HepG2 (cell line): ENCODE measurements around the gene OR10X1. TPM values are rescaled to one million over a fixed set of nuclear protein-coding genes. Genes with fewer than 3 reads are reported as not detected.

Experiments
- ATAC-seq: fragments of 200-7000 bp; cut with Tn5 transposase; 3 replicates; pipeline ENCODE4 v1.9.1; 2020; ENCODE audit warnings: mild to moderate bottlenecking, moderate library complexity
- BruUV-seq: library from RNA; stranded (reverse); fragments of 400-500 nt; replicated peaks from 2 replicates; lab custom pipeline; 2021; lab: Mats Ljungman, UMichigan
- CTCF ChIA-PET: fragments of 300-600 bp; formaldehyde crosslinking; extraction: SDS; loops from one replicate; lab custom pipeline; 2021; ENCODE audit warnings: low total read pairs, inconsistent platforms, low intra/inter-chr PET ratio; lab: Yijun Ruan, JAX
- POLR2A ChIA-PET: fragments of 350-600 bp; sonication (Branson Sonifier 250); formaldehyde crosslinking; loops from one replicate; lab custom pipeline; 2020; ENCODE audit warnings: antibody characterized with exemption, inconsistent platforms; lab: Yijun Ruan, JAX
- DNase-seq: peaks from one replicate; pipeline ENCODE4 v3.0.0-alpha.2; 2015; ENCODE audit warnings: low spot score
- FAIRE-seq: peaks from 3 replicates; lab custom pipeline; 2011; peaks lifted over from hg19 to GRCh38; lab: Jason Lieb, UNC
- H2AFZ ChIP-seq: one replicate; pipeline ENCODE4 v1.6.1; 2011; ENCODE audit warnings: low read length, inconsistent platforms
- H3K27ac ChIP-seq: fragments of 300-600 bp; 3 replicates; pipeline ENCODE4 v1.8.0; 2011; ENCODE audit warnings: mixed run types, mild to moderate bottlenecking, mixed read lengths, low read length, inconsistent platforms; ENCODE audit not compliant: insufficient read depth; ENCODE audit errors: extremely low read length
- H3K27me3 ChIP-seq, 2 experiments: fragments of 200-600 bp in 1 of 2; 2 replicates in 1 of 2; 3 replicates in 1 of 2; pipeline versions ENCODE4 v1.6.0 to v1.8.0; 2011; ENCODE audit warnings: low read length in 2 of 2, mild to moderate bottlenecking in 2 of 2, moderate library complexity in 2 of 2, inconsistent platforms in 1 of 2; ENCODE audit not compliant: insufficient read depth in 2 of 2, control insufficient read depth in 1 of 2
- H3K36me3 ChIP-seq, 2 experiments: fragments of 200-600 bp in 1 of 2; replicated peaks in 1 of 2; 2 replicates in 1 of 2; 3 replicates in 1 of 2; pipeline versions ENCODE4 v1.5.1 to v1.8.0; 2011; ENCODE audit warnings: low read length in 2 of 2, inconsistent platforms in 1 of 2; ENCODE audit not compliant: insufficient read depth in 2 of 2, control insufficient read depth in 1 of 2
- H3K4me1 ChIP-seq: 2 replicates; pipeline ENCODE4 v1.5.1; 2012; ENCODE audit warnings: low read length, inconsistent platforms; ENCODE audit not compliant: insufficient read depth
- H3K4me2 ChIP-seq: 2 replicates; pipeline ENCODE4 v1.6.0; 2011; ENCODE audit warnings: low read depth, low read length, inconsistent platforms
- H3K4me3 ChIP-seq, 3 experiments: fragments of 200-600 bp in 1 of 3; sonication (generic), shearing (Covaris generic) in 1 of 3; replicated peaks in 1 of 3; 2 replicates each; pipeline ENCODE4 v1.5.1; 2011 to 2016; ENCODE audit warnings: low read length in 3 of 3, inconsistent platforms in 2 of 3, low read depth in 2 of 3, mild to moderate bottlenecking in 2 of 3, control low read depth in 1 of 3, mixed read lengths in 1 of 3; ENCODE audit not compliant: insufficient read depth in 1 of 3
- H3K79me2 ChIP-seq: one replicate; pipeline ENCODE4 v1.6.1; 2011; ENCODE audit warnings: low read length, inconsistent platforms; ENCODE audit not compliant: insufficient read depth
- H3K9ac ChIP-seq: 2 replicates; pipeline ENCODE4 v1.6.0; 2011; ENCODE audit warnings: mild to moderate bottlenecking, low read depth, low read length, inconsistent platforms; ENCODE audit not compliant: insufficient read depth
- H3K9me3 ChIP-seq: 2 replicates; pipeline ENCODE4 v1.5.1; 2012; ENCODE audit warnings: mild to moderate bottlenecking, low read length
- H4K20me1 ChIP-seq: 2 replicates; pipeline ENCODE4 v1.6.0; 2011; ENCODE audit warnings: inconsistent platforms, mild to moderate bottlenecking, low read length, moderate library complexity; ENCODE audit not compliant: insufficient read depth
- CREB1 ChIP-seq, 2 experiments: fragments of 450-650 bp in 1 of 2; IDR thresholded peaks; 2 replicates each; pipeline ENCODE4 v1.6.1; 2016 to 2017; ENCODE audit warnings: control low read depth in 1 of 2, mild to moderate bottlenecking in 1 of 2, missing compliant biosample characterization in 1 of 2, missing genetic modification characterization in 1 of 2
- whole genome bisulfite sequencing: methylation state at CpG from one replicate; pipeline ENCODE4 v1.1.6; 2017; ENCODE audit warnings: low lambda C conversion rate; 5-methylcytosine and 5-hydroxymethylcytosine counted together
- in situ Hi-C: cut with HindIII; loops from 2 replicates; pipeline ENCODE4 v1.10.0; 2017; ENCODE audit warnings: low pct_unique_long_range_greater_than_20kb; ENCODE audit not compliant: extremely low pct_ligation_motif_present
- intact Hi-C: fragments of 100-400 bp; cut with micrococcal nuclease; formaldehyde crosslinking; loops from one replicate; pipeline ENCODE4 v1.10.0; 2022; ENCODE audit not compliant: unreplicated experiment
- polyA plus RNA-seq, 8 experiments: library from polyadenylated mRNA; depleted of rRNA in 3 of 8; stranded (reverse) in 7 of 8; unstranded in 1 of 8; fragments of >200 nt; fragmentation: Illumina TruSeq in 4 of 8; extraction: Trizol in 4 of 8; gene quantifications; 2 replicates each; pipeline versions ENCODE4 v1.2.1 to v1.2.3, GENCODE V29; 2011 to 2016; ENCODE audit warnings: low read depth in 4 of 8, missing spikeins in 1 of 8, mixed read lengths in 1 of 8; ENCODE audit not compliant: insufficient read depth in 1 of 8
- total RNA-seq, 5 experiments: library from RNA; depleted of rRNA; stranded (reverse); fragments of >200 nt; fragmentation: Illumina TruSeq; extraction: Trizol; gene quantifications; 2 replicates each; pipeline ENCODE4 v1.2.3, GENCODE V29; 2016; ENCODE audit warnings: low read depth in 1 of 5
- TF ChIP-seq, protein P1 (sequence below): sonication (generic); formaldehyde crosslinking; IDR thresholded peaks from 2 replicates; pipeline ENCODE4 v1.4.0; 2020; ENCODE audit warnings: mild to moderate bottlenecking, missing genetic modification reagents, borderline replicate concordance
- TF ChIP-seq, protein P2 (sequence below): sonication (generic); formaldehyde crosslinking; IDR thresholded peaks from 2 replicates; pipeline ENCODE4 v1.4.0; 2020; ENCODE audit warnings: missing genetic modification reagents

The OR10X1 gene
- total and polyA plus RNA-seq, 2 of the 13 experiments (the other 11 are each of a cell fraction or from before 2014, with no cell fraction given) = not detected

DNA sequence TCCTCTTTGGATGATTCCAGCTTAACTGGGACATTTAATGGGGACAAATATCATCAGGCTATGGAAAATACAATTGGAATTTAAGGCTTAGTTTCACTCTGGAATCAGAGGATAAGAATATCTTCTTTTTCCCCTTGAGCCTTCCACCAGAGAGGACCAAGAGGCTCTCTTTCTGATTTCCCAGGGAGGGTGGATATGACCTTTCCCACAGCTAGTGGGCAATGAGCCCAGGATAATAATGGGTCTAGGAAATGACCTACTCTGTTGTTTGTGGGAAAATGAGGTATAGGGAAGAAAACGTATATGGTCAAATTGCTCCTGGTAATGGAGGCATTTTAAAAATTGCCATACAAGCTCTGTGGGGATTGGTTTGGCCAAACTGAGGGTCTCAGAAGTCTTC is 27.4 kb downstream of the OR10X1 start (continued):
- TF ChIP-seq, protein P1, sequence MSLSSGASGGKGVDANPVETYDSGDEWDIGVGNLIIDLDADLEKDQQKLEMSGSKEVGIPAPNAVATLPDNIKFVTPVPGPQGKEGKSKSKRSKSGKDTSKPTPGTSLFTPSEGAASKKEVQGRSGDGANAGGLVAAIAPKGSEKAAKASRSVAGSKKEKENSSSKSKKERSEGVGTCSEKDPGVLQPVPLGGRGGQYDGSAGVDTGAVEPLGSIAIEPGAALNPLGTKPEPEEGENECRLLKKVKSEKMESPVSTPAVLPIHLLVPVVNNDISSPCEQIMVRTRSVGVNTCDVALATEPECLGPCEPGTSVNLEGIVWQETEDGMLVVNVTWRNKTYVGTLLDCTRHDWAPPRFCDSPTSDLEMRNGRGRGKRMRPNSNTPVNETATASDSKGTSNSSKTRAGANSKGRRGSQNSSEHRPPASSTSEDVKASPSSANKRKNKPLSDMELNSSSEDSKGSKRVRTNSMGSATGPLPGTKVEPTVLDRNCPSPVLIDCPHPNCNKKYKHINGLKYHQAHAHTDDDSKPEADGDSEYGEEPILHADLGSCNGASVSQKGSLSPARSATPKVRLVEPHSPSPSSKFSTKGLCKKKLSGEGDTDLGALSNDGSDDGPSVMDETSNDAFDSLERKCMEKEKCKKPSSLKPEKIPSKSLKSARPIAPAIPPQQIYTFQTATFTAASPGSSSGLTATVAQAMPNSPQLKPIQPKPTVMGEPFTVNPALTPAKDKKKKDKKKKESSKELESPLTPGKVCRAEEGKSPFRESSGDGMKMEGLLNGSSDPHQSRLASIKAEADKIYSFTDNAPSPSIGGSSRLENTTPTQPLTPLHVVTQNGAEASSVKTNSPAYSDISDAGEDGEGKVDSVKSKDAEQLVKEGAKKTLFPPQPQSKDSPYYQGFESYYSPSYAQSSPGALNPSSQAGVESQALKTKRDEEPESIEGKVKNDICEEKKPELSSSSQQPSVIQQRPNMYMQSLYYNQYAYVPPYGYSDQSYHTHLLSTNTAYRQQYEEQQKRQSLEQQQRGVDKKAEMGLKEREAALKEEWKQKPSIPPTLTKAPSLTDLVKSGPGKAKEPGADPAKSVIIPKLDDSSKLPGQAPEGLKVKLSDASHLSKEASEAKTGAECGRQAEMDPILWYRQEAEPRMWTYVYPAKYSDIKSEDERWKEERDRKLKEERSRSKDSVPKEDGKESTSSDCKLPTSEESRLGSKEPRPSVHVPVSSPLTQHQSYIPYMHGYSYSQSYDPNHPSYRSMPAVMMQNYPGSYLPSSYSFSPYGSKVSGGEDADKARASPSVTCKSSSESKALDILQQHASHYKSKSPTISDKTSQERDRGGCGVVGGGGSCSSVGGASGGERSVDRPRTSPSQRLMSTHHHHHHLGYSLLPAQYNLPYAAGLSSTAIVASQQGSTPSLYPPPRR = no peak

DNA sequence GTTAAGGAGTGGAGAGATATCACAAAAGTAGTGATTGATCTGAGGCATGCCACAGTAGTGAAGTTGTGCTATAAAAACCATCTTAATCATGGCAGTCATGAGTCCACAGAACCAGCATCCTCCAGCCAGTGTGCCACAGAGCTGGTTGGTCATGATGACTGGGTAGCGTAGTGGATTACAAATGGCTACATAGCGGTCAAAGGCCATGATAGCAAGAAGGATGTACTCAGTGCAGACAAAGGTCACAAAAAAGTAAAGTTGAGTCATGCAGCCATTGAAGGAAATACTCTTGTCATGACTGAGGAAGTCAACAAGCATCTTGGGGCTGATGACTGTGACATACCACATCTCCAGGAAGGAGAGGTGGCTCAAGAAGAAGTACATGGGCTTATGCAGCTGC is 32.2 kb downstream of the OR10X1 start:
- POLR2A ChIA-PET = no interaction called here
- no peak for DNase-seq
- Histone ChIP-seq H3K36me3 (no peaks in the 10 kb centered on the region), H2AFZ (no peak overlapping the region), H3K9me3 (peaks cover 49% of the 10 kb centered on the region), H3K27ac (no peak overlapping the region), H3K9ac (no peak overlapping the region), H3K4me1 (no peaks in the 10 kb centered on the region), H3K4me2 (no peak overlapping the region), H3K27me3 (no peaks in the 10 kb centered on the region), H4K20me1 (no peaks in the 10 kb centered on the region), H3K79me2 (no peaks in the 10 kb centered on the region), H3K4me3 (no peak overlapping the region)
- CTCF ChIA-PET = no interaction called here
- ATAC-seq = no peak
- no TSS peak for BruUV-seq
- TF ChIP-seq, protein P2, sequence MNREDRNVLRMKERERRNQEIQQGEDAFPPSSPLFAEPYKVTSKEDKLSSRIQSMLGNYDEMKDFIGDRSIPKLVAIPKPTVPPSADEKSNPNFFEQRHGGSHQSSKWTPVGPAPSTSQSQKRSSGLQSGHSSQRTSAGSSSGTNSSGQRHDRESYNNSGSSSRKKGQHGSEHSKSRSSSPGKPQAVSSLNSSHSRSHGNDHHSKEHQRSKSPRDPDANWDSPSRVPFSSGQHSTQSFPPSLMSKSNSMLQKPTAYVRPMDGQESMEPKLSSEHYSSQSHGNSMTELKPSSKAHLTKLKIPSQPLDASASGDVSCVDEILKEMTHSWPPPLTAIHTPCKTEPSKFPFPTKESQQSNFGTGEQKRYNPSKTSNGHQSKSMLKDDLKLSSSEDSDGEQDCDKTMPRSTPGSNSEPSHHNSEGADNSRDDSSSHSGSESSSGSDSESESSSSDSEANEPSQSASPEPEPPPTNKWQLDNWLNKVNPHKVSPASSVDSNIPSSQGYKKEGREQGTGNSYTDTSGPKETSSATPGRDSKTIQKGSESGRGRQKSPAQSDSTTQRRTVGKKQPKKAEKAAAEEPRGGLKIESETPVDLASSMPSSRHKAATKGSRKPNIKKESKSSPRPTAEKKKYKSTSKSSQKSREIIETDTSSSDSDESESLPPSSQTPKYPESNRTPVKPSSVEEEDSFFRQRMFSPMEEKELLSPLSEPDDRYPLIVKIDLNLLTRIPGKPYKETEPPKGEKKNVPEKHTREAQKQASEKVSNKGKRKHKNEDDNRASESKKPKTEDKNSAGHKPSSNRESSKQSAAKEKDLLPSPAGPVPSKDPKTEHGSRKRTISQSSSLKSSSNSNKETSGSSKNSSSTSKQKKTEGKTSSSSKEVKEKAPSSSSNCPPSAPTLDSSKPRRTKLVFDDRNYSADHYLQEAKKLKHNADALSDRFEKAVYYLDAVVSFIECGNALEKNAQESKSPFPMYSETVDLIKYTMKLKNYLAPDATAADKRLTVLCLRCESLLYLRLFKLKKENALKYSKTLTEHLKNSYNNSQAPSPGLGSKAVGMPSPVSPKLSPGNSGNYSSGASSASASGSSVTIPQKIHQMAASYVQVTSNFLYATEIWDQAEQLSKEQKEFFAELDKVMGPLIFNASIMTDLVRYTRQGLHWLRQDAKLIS (CRISPR knock-in tag) = no peak
- 0 out of 2 replicates have a peak, but pooled peaks have one; percentile 12 for TF ChIP-seq CREB1 (IDR thresholded peaks at IDR 0.05)
- TF ChIP-seq CREB1 (CRISPR knock-in tag; IDR thresholded peaks at IDR 0.05) = no peak
- in situ Hi-C loops (no loop called here), intact Hi-C loops (no loop called here)
- FAIRE-seq = no peak
- WGBS = 11% methylated on average over 2 of the region's 2 CpGs
